ENCODE data around the gene FBXL15.
"Not testable (repeated sequence)": the region's sequence is repeated elsewhere in the genome, so short reads cannot be mapped to it uniquely, and the experiment has no call there.

FBXL15 gene

GRCh38 chr10:102449321-102450123 lies 28.9 kb downstream of the FBXL15 start:
- H3K27me3 Mint-ChIP-seq, result no peaks in the 10 kb centered on the region
- H3K36me3 Mint-ChIP-seq (ENCODE audit: low read depth), result peaks cover 42% of the 10 kb centered on the region
- peak overlapping the region; percentile 94 for H3K4me3 Mint-ChIP-seq
- H3K27ac Mint-ChIP-seq, result peak overlapping the region; percentile 97
- H3K4me1 Mint-ChIP-seq (ENCODE audit: low read depth), result peaks cover 37% of the 10 kb centered on the region
- peak; percentile 87 for DNase-seq
- H3K9me3 Mint-ChIP-seq, result no peaks in the 10 kb centered on the region

DNA sequence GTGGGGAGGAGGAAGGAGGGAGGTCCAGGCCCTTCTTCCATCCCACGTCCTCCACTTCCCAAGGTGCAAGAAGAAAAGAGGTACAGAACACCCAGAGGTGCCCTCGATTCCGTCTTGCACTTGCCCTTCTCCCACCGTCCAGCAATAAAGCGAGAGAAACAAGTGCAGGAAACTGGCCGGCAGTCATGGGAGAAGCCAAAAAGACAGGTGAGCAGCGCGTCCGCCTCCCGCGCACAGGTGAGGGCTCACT lies 29.4 kb downstream of the FBXL15 start:
- Mint-ChIP-seq H3K27ac (peak overlapping the region; percentile 97), H3K4me1 (ENCODE audit: low read depth) (peaks cover 35% of the 10 kb centered on the region), H3K36me3 (ENCODE audit: low read depth) (peaks cover 47% of the 10 kb centered on the region), H3K27me3 (no peaks in the 10 kb centered on the region), H3K4me3 (peak overlapping the region; percentile 94), H3K9me3 (no peaks in the 10 kb centered on the region)
- DNase-seq, result no peak

- peak; percentile 90 for DNase-seq
Measured at GRCh38 chr10:102450374-102451104, 29.9 kb downstream of the FBXL15 start.

GRCh38 chr10:102451105-102451969 lies 30.7 kb downstream of the FBXL15 start, which contains the start of gene C10orf95:
Gene C10orf95 (minus strand): TSS chr10:102451543. CDS start chr10:102451093, 450 bp downstream.
- no peak for DNase-seq

More at GRCh38 chr10:102450374-102451104, 29.9 kb downstream of the FBXL15 start:
- Mint-ChIP-seq H3K4me1 (ENCODE audit: low read depth) (peaks cover 35% of the 10 kb centered on the region), H3K27ac (peak overlapping the region; percentile 97), H3K36me3 (ENCODE audit: low read depth) (peaks cover 52% of the 10 kb centered on the region), H3K4me3 (peak overlapping the region; percentile 94), H3K9me3 (no peaks in the 10 kb centered on the region), H3K27me3 (no peaks in the 10 kb centered on the region)

DNA sequence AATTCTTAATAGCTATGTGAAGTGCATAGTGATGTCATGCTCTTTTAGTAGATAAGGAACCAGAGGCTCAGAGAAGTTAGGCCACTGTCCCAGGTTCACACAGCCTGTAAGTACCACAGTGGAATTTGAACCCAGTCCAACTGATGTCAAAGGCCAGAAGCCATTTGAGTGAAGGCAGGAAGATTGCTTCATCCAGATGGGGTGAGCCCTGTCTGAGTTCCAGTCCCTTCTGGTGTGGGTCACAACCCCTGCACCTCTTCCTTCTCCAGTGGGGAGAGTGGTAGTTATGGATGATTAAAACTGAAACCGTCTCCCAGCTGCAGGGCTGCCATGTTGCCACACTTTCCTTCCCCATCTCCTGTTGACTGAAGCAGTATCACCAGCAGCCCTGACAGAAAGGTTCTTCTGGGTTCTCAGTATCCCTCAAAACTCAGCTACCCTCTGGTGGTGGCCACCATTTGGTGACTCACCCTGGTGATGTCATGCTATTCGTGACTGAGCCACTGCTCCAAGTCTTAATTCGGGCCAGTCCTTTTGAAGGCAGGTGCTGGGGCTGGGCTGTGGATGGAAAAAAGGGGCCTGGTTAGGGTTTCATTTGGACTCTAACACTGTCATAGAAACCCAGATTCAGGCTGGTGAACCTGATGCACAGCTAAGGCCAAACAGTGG lies 32.2 kb downstream of the FBXL15 start:
- Mint-ChIP-seq H3K4me1 (ENCODE audit: low read depth) (peaks cover 35% of the 10 kb centered on the region), H3K27ac (peak overlapping the region; percentile 97), H3K9me3 (no peaks in the 10 kb centered on the region), H3K27me3 (no peaks in the 10 kb centered on the region), H3K4me3 (peak overlapping the region; percentile 90), H3K36me3 (ENCODE audit: low read depth) (peaks cover 72% of the 10 kb centered on the region)
- peak; percentile 71 for DNase-seq

More at GRCh38 chr10:102451105-102451969, 30.7 kb downstream of the FBXL15 start, which contains the start of gene C10orf95:
- peaks cover 35% of the 10 kb centered on the region for H3K4me1 Mint-ChIP-seq (ENCODE audit: low read depth)
- no peaks in the 10 kb centered on the region for H3K27me3 Mint-ChIP-seq
- H3K36me3 Mint-ChIP-seq (ENCODE audit: low read depth), result peaks cover 59% of the 10 kb centered on the region
- peak within 1 kb of the TSS; percentile 97 for H3K27ac Mint-ChIP-seq
- peak within 1 kb of the TSS; percentile 94 for H3K4me3 Mint-ChIP-seq
- no peaks in the 10 kb centered on the region for H3K9me3 Mint-ChIP-seq

- H3K4me3 Mint-ChIP-seq, result peak overlapping the region; percentile 25
- DNase-seq, result no peak
- H3K4me1 Mint-ChIP-seq (ENCODE audit: low read depth), result peaks cover 35% of the 10 kb centered on the region
- no peaks in the 10 kb centered on the region for H3K9me3 Mint-ChIP-seq
- peaks cover 73% of the 10 kb centered on the region for H3K36me3 Mint-ChIP-seq (ENCODE audit: low read depth)
- no peaks in the 10 kb centered on the region for H3K27me3 Mint-ChIP-seq
- peak overlapping the region; percentile 97 for H3K27ac Mint-ChIP-seq
Measured at GRCh38 chr10:102453502-102453901, 32.9 kb downstream of the FBXL15 start.

- H3K27ac Mint-ChIP-seq, result peak overlapping the region; percentile 97
Measured at GRCh38 chr10:102454662-102455487, 34.2 kb downstream of the FBXL15 start.

GRCh38 chr10:102455893-102456471 lies 35.3 kb downstream of the FBXL15 start:
- H3K27ac Mint-ChIP-seq, result peak overlapping the region; percentile 45
- no peak overlapping the region for H3K4me3 Mint-ChIP-seq
- H3K4me1 Mint-ChIP-seq (ENCODE audit: low read depth), result peaks cover 31% of the 10 kb centered on the region
- H3K9me3 Mint-ChIP-seq, result no peaks in the 10 kb centered on the region
- peaks cover 65% of the 10 kb centered on the region for H3K36me3 Mint-ChIP-seq (ENCODE audit: low read depth)
- DNase-seq, result no peak
- H3K27me3 Mint-ChIP-seq, result no peaks in the 10 kb centered on the region

More at GRCh38 chr10:102454662-102455487, 34.2 kb downstream of the FBXL15 start:
- not testable (repeated sequence) for H3K4me3 Mint-ChIP-seq, H3K9me3 Mint-ChIP-seq, H3K27me3 Mint-ChIP-seq, DNase-seq
- Mint-ChIP-seq H3K36me3 (ENCODE audit: low read depth) (peaks cover 70% of the 10 kb centered on the region), H3K4me1 (ENCODE audit: low read depth) (peaks cover 28% of the 10 kb centered on the region)

DNA sequence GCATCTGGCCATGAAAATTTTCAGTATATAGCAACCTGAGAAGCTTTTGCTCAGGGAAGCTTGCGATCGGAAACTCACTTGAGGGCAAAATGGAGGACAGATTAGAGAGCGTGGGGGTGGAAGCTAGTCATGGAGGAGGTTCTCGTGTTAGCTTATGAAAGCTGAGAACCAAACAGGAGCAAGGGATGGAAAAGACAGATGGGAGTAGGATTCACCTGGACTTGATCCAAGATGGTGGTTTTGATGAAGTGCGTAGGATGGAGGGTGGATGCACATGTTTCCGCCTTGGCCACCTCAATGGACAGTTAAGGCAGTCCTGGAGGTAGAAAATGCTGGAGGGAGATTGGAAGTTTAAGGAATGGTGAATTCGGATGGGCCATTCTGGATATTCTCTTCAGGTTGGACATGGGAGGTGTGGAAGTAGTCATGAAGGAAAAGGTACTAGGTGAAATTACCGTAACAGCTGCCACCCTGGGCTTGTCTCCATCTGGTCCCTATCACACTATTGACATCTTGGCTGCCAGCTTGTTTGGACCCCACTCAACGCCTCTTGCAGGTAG lies 37.0 kb downstream of the FBXL15 start:
- H3K9me3 Mint-ChIP-seq, result no peaks in the 10 kb centered on the region
- no peak for DNase-seq
- H3K4me3 Mint-ChIP-seq, result no peak overlapping the region
- no peaks in the 10 kb centered on the region for H3K27me3 Mint-ChIP-seq
- peaks cover 53% of the 10 kb centered on the region for H3K36me3 Mint-ChIP-seq (ENCODE audit: low read depth)
- H3K4me1 Mint-ChIP-seq (ENCODE audit: low read depth), result peaks cover 35% of the 10 kb centered on the region
- no peak overlapping the region for H3K27ac Mint-ChIP-seq

DNA sequence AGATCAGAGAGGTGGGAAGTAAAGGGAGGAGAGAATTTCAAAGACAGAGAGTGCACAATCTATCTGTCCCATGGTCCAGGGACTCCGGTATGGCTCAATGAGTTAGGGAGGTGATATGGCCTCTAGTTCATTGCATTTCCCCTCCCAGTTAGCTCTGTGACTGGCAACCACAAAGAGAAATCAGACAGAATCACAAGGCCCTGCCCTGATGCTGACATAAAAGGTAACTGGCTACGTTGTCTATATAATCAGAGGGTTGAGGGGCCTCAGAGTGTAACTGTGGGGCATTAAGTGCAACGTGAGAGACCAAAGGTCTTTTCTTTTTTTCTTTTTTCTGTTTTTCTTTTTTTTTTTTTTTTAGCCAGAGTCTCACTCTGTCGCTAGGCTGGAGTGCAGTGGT lies 38.0 kb downstream of the FBXL15 start:
- H3K27me3 Mint-ChIP-seq, result no peaks in the 10 kb centered on the region
- DNase-seq, result no peak
- H3K4me3 Mint-ChIP-seq, result no peak overlapping the region
- H3K36me3 Mint-ChIP-seq (ENCODE audit: low read depth), result peaks cover 43% of the 10 kb centered on the region
- H3K4me1 Mint-ChIP-seq (ENCODE audit: low read depth), result peaks cover 30% of the 10 kb centered on the region
- no peaks in the 10 kb centered on the region for H3K9me3 Mint-ChIP-seq
- no peak overlapping the region for H3K27ac Mint-ChIP-seq

- DNase-seq, result no peak
- peaks cover 32% of the 10 kb centered on the region for H3K4me1 Mint-ChIP-seq (ENCODE audit: low read depth)
- no peaks in the 10 kb centered on the region for H3K27me3 Mint-ChIP-seq
- H3K4me3 Mint-ChIP-seq, result peak overlapping the region; percentile 89
- no peaks in the 10 kb centered on the region for H3K9me3 Mint-ChIP-seq
- peak overlapping the region; percentile 74 for H3K27ac Mint-ChIP-seq
- H3K36me3 Mint-ChIP-seq (ENCODE audit: low read depth), result peaks cover 23% of the 10 kb centered on the region
Measured at GRCh38 chr10:102460836-102461186, 40.2 kb downstream of the FBXL15 start.

GRCh38 chr10:102461187-102462054 lies 40.8 kb downstream of the FBXL15 start:
- Mint-ChIP-seq H3K4me3 (peak overlapping the region; percentile 89), H3K27ac (peak overlapping the region; percentile 74), H3K4me1 (ENCODE audit: low read depth) (peaks cover 32% of the 10 kb centered on the region), H3K27me3 (no peaks in the 10 kb centered on the region), H3K36me3 (ENCODE audit: low read depth) (peaks cover 17% of the 10 kb centered on the region), H3K9me3 (no peaks in the 10 kb centered on the region)
- peak; percentile 94 for DNase-seq

Measured in activated T-cell treated with anti-CD3 and anti-CD28 coated beads, Interleukin-2, amount 50 U/mL, for 24 hours (primary cell).